H1 (cell line): Measurements from ENCODE around the gene NHLH1. TPM values are rescaled to one million over a fixed set of nuclear protein-coding genes. Genes with fewer than 3 reads are reported as not detected.

Experiments
- CTCF ChIA-PET: fragments of 300-600 bp; sonication (Branson Sonifier 250); formaldehyde crosslinking; loops from one replicate; lab custom pipeline; 2021; ENCODE audit not compliant: partially characterized antibody; lab: Charles Lee
- POLR2A ChIA-PET: fragments of 300-600 bp; sonication (Branson Sonifier 250); formaldehyde crosslinking; loops from one replicate; lab custom pipeline; 2021; ENCODE audit warnings: inconsistent platforms; ENCODE audit not compliant: partially characterized antibody; lab: Charles Lee
- DNase-seq, 2 experiments: peaks; one replicate each; pipeline versions ENCODE4 v3.0.0 to v3.0.0-alpha.2; 2010 to 2022; ENCODE audit warnings: low spot score in 2 of 2, low read depth in 1 of 2, mixed read lengths in 1 of 2
- FAIRE-seq: peaks from 2 replicates; lab custom pipeline; 2011; peaks lifted over from hg19 to GRCh38; lab: Jason Lieb, UNC
- H2AFZ ChIP-seq: 2 replicates; pipeline ENCODE4 v1.8.1; 2012; ENCODE audit warnings: low read length, inconsistent platforms
- H2AK5ac ChIP-seq: 2 replicates; pipeline ENCODE4 v1.6.1; 2013; ENCODE audit warnings: low read depth, low read length
- H2BK120ac ChIP-seq: replicated peaks from 2 replicates; pipeline ENCODE3; 2013; ENCODE audit warnings: low read depth, low read length, inconsistent platforms
- H2BK12ac ChIP-seq: 2 replicates; pipeline ENCODE4 v1.6.1; 2013; ENCODE audit warnings: low read depth, low read length
- H2BK15ac ChIP-seq: 2 replicates; pipeline ENCODE4 v1.6.1; 2013; ENCODE audit warnings: low read length
- H2BK20ac ChIP-seq: 2 replicates; pipeline ENCODE4 v1.6.1; 2013; ENCODE audit warnings: low read length
- H2BK5ac ChIP-seq: 2 replicates; pipeline ENCODE4 v1.6.1; 2013; ENCODE audit warnings: low read depth, low read length
- H3K14ac ChIP-seq: 2 replicates; pipeline ENCODE4 v1.6.1; 2013; ENCODE audit warnings: inconsistent platforms; ENCODE audit not compliant: insufficient read length
- H3K18ac ChIP-seq: 2 replicates; pipeline ENCODE4 v1.6.1; 2013; ENCODE audit warnings: low read length; ENCODE audit errors: extremely low read depth
- H3K23ac ChIP-seq: 2 replicates; pipeline ENCODE4 v1.6.1; 2013; ENCODE audit warnings: inconsistent platforms; ENCODE audit not compliant: insufficient read length
- H3K23me2 ChIP-seq: 2 replicates; pipeline ENCODE4 v1.6.1; 2013; ENCODE audit warnings: low read depth, low read length
- H3K27ac ChIP-seq: 2 replicates; pipeline ENCODE4 v1.6.1; 2011; ENCODE audit warnings: low read depth, low read length, inconsistent platforms
- H3K27me3 ChIP-seq, 4 experiments: replicated peaks in 1 of 4; 1 replicate in 1 of 4; 2 replicates in 3 of 4; pipeline versions ENCODE4 v1.6.1 to v1.8.1; 2011 to 2013; ENCODE audit warnings: low read length in 3 of 4, mild to moderate bottlenecking in 3 of 4, inconsistent platforms in 2 of 4, mixed read lengths in 2 of 4, moderate library complexity in 1 of 4; ENCODE audit not compliant: control insufficient read depth in 3 of 4, insufficient read depth in 3 of 4; ENCODE audit errors: extremely low read depth in 1 of 4
- H3K36me3 ChIP-seq, 4 experiments: 2 replicates each; pipeline versions ENCODE4 v1.6.1 to v1.8.1; 2011 to 2013; ENCODE audit warnings: mild to moderate bottlenecking in 4 of 4, low read length in 3 of 4, moderate library complexity in 2 of 4, control low read depth in 1 of 4, inconsistent platforms in 1 of 4; ENCODE audit not compliant: insufficient read depth in 4 of 4, control insufficient read depth in 2 of 4
- H3K4ac ChIP-seq: replicated peaks from 2 replicates; pipeline ENCODE3; 2013; ENCODE audit warnings: low read length, low read depth, mixed read lengths, inconsistent platforms; ENCODE audit not compliant: insufficient read length
- H3K4me1 ChIP-seq, 4 experiments: replicated peaks in 1 of 4; 1 replicate in 1 of 4; 2 replicates in 3 of 4; pipeline versions ENCODE4 v1.6.1 to v1.8.1; 2011 to 2013; ENCODE audit warnings: low read length in 3 of 4, inconsistent platforms in 2 of 4, mixed read lengths in 1 of 4; ENCODE audit not compliant: insufficient read depth in 4 of 4, control insufficient read depth in 3 of 4
- H3K4me2 ChIP-seq, 2 experiments: 2 replicates each; pipeline versions ENCODE4 v1.6.1 to v1.8.1; 2011 to 2013; ENCODE audit warnings: low read depth in 2 of 2, low read length in 2 of 2, control low read depth in 1 of 2, inconsistent platforms in 1 of 2, mild to moderate bottlenecking in 1 of 2; ENCODE audit not compliant: insufficient read depth in 1 of 2
- H3K4me3 ChIP-seq, 4 experiments: fragments of 200-600, 300-600 bp in 1 of 4; sonication (generic), shearing (Covaris generic), sonication (Bioruptor Twin) in 1 of 4; 2 replicates each; pipeline versions ENCODE4 v1.5.1 to v1.8.1; 2011 to 2016; ENCODE audit warnings: low read length in 4 of 4, low read depth in 3 of 4, control low read depth in 2 of 4, inconsistent platforms in 2 of 4, mild to moderate bottlenecking in 2 of 4, mixed read lengths in 1 of 4, moderate library complexity in 1 of 4; ENCODE audit not compliant: insufficient read depth in 2 of 4; ENCODE audit errors: extremely low read depth in 1 of 4
- H3K56ac ChIP-seq: replicated peaks from 2 replicates; pipeline ENCODE3; 2013; ENCODE audit warnings: low read depth, mild to moderate bottlenecking, mixed read lengths, low read length, inconsistent platforms; ENCODE audit not compliant: insufficient read length
- H3K79me1 ChIP-seq: 2 replicates; pipeline ENCODE4 v1.6.1; 2013; ENCODE audit warnings: low read depth, low read length, control low read depth
- H3K79me2 ChIP-seq, 2 experiments: 2 replicates each; pipeline versions ENCODE4 v1.6.1 to v1.8.1; 2012 to 2013; ENCODE audit warnings: low read length in 2 of 2, mild to moderate bottlenecking in 2 of 2, inconsistent platforms in 1 of 2; ENCODE audit not compliant: insufficient read depth in 2 of 2, control insufficient read depth in 1 of 2
- H3K9ac ChIP-seq, 4 experiments: replicated peaks in 1 of 4; 1 replicate in 1 of 4; 2 replicates in 3 of 4; pipeline versions ENCODE4 v1.6.1 to v1.8.1; 2011 to 2013; ENCODE audit warnings: low read depth in 3 of 4, low read length in 3 of 4, control low read depth in 2 of 4, mild to moderate bottlenecking in 2 of 4, moderate library complexity in 2 of 4, inconsistent platforms in 1 of 4; ENCODE audit errors: extremely low read depth in 1 of 4
- H3K9me3 ChIP-seq, 2 experiments: 2 replicates each; pipeline versions ENCODE4 v1.6.1 to v1.8.1; 2012 to 2013; ENCODE audit warnings: mild to moderate bottlenecking in 2 of 2, moderate library complexity in 2 of 2, control low read depth in 1 of 2, inconsistent platforms in 1 of 2, low read depth in 1 of 2, low read length in 1 of 2, mixed read lengths in 1 of 2; ENCODE audit not compliant: insufficient read depth in 2 of 2
- H4K20me1 ChIP-seq, 2 experiments: replicated peaks in 1 of 2; 2 replicates each; pipeline versions ENCODE3 to v1.8.1; 2011 to 2013; ENCODE audit warnings: inconsistent platforms in 2 of 2, low read length in 2 of 2, mild to moderate bottlenecking in 1 of 2; ENCODE audit not compliant: insufficient read depth in 2 of 2, control insufficient read depth in 1 of 2
- H4K5ac ChIP-seq: 2 replicates; pipeline ENCODE4 v1.6.1; 2013; ENCODE audit warnings: low read length, low read depth, mixed read lengths, inconsistent platforms; ENCODE audit not compliant: insufficient read length
- H4K8ac ChIP-seq: 2 replicates; pipeline ENCODE4 v1.8.0; 2013; ENCODE audit warnings: mild to moderate bottlenecking, moderate library complexity, low read length, inconsistent platforms; ENCODE audit not compliant: insufficient read depth; ENCODE audit errors: extremely low read depth
- H4K91ac ChIP-seq: replicated peaks from 2 replicates; pipeline ENCODE3; 2013; ENCODE audit warnings: low read length, mixed read lengths, inconsistent platforms; ENCODE audit not compliant: insufficient read length
- BACH1 ChIP-seq: IDR thresholded peaks from 2 replicates; pipeline ENCODE4 v1.6.1; 2012; ENCODE audit warnings: low read length, improper control_type of control experiment
- CBX8 ChIP-seq: fragments of 300-800, 300-1000 bp; sonication (generic); IDR thresholded peaks from 2 replicates; pipeline ENCODE4 v1.7.1; 2016; ENCODE audit warnings: low read depth, low read length, borderline replicate concordance
- CEBPB ChIP-seq: IDR thresholded peaks from 2 replicates; pipeline ENCODE4 v1.6.1; 2012; ENCODE audit warnings: low read depth, low read length
- CREB1 ChIP-seq: IDR thresholded peaks from 2 replicates; pipeline ENCODE4 v1.6.1; 2012; ENCODE audit warnings: inconsistent platforms
- EP300 ChIP-seq, 2 experiments: IDR thresholded peaks; 1 replicate in 1 of 2; 2 replicates in 1 of 2; pipeline ENCODE4 v1.6.1; 2011 to 2012; ENCODE audit warnings: low read depth in 2 of 2, low read length in 2 of 2, mild to moderate bottlenecking in 2 of 2, borderline replicate concordance in 1 of 2, inconsistent platforms in 1 of 2, moderate library complexity in 1 of 2
- KDM5A ChIP-seq: fragments of 200-600 bp; IDR thresholded peaks from 2 replicates; pipeline ENCODE4 v1.7.1; 2012; ENCODE audit warnings: mild to moderate bottlenecking, low read length, inconsistent platforms, mixed read lengths
- POU5F1 ChIP-seq: IDR thresholded peaks from 2 replicates; pipeline ENCODE4 v1.6.1; 2011; ENCODE audit warnings: low read depth, mild to moderate bottlenecking, low read length, moderate library complexity
- RNF2 ChIP-seq: fragments of 200-900, 300-1000 bp; sonication (generic); IDR thresholded peaks from 2 replicates; pipeline ENCODE4 v1.7.1; 2016; ENCODE audit warnings: borderline replicate concordance, low read depth, mild to moderate bottlenecking, antibody characterized with exemption, low read length; ENCODE audit not compliant: poor library complexity, severe bottlenecking; ENCODE audit errors: missing control alignments
- TBP ChIP-seq: IDR thresholded peaks from 2 replicates; pipeline ENCODE4 v1.6.1; 2011; ENCODE audit warnings: low read depth, low read length, improper control_type of control experiment
- WGBS, 2 experiments: shearing (Covaris generic) in 1 of 2; methylation state at CpG; one replicate each; pipeline versions ENCODE4 v1.1.6 to v1.1.7; 2013 to 2015; ENCODE audit warnings: low lambda C conversion rate in 2 of 2, mixed read lengths in 2 of 2, inconsistent platforms in 1 of 2, low coverage in 1 of 2, missing lambda C conversion rate in 1 of 2; ENCODE audit not compliant: insufficient replicate concordance in 2 of 2, insufficient coverage in 1 of 2, insufficient read length in 1 of 2; ENCODE audit errors: extremely low coverage in 1 of 2, missing lambda C conversion rate in 1 of 2; 5-methylcytosine and 5-hydroxymethylcytosine counted together
- polyA plus RNA-seq, 7 experiments: library from polyadenylated mRNA; depleted of rRNA in 3 of 7; stranded (reverse) in 5 of 7; unstranded in 2 of 7; fragments of >200 nt in 5 of 7; fragments of 200-250 nt in 2 of 7; gene quantifications; 1 replicate in 5 of 7; 2 replicates in 1 of 7; 4 replicates in 1 of 7; pipeline versions ENCODE4 v1.2.1 to v1.2.3, GENCODE V29; 2011 to 2013; ENCODE audit warnings: missing spikeins in 2 of 7, mixed read lengths in 2 of 7
- total RNA-seq: library from RNA; stranded (reverse); fragmentation: NEBNext Ultra II Directional; extraction: Animal tissue kit (Norgen Biotek cat#: 25700); gene quantifications from 2 replicates; pipeline ENCODE4 v1.2.1, GENCODE V29; 2021
- TF ChIP-seq, protein P1 (sequence below): IDR thresholded peaks from 2 replicates; pipeline ENCODE4 v1.6.1; 2012; ENCODE audit warnings: inconsistent platforms
- TF ChIP-seq, protein P2 (sequence below): IDR thresholded peaks from 2 replicates; pipeline ENCODE4 v1.6.1; 2012; ENCODE audit warnings: low read length, inconsistent platforms

NHLH1 gene
- total and polyA plus RNA-seq, 2 of the 8 experiments (the other 6 are each of a cell fraction or from before 2014, with no cell fraction given) = 0.39 to 0.91 TPM

DNA sequence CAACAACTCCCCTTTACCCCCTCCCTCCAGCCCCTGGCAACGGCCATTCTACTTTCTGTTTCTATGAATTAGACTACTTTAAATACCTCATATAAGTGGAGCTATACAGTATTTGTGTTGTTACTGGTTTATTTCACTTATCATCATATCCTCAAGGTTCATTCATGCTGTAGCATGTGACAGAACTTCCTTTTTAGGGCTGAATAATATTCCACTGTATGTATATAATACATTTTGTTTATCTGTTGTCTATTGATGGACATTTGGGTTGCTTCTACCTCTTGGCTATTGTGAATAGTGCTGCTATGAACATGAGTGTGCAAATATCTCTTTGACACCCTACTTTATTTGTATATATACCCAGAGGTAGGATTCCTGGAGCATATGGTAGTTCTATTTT lies 2.2 kb downstream of the NHLH1 start:
- Histone ChIP-seq H4K91ac (no peak overlapping the region), H3K23ac (no peak overlapping the region), H3K9me3 (no peaks in the 10 kb centered on the region), H3K79me1 (no peaks in the 10 kb centered on the region), H2AK5ac (no peak overlapping the region), H3K4me2 (no peak overlapping the region), H3K56ac (no peak overlapping the region), H2BK12ac (no peak overlapping the region), H3K27me3 (no peaks in the 10 kb centered on the region), H2BK20ac (no peak overlapping the region), H3K4me3 (no peak overlapping the region), H2BK120ac (no peak overlapping the region), H3K9ac (no peak overlapping the region), H3K36me3 (no peaks in the 10 kb centered on the region), H3K23me2 (no peaks in the 10 kb centered on the region), H4K8ac (no peak overlapping the region), H4K20me1 (no peaks in the 10 kb centered on the region), H3K27ac (no peak overlapping the region), H4K5ac (no peak overlapping the region), H2BK15ac (no peak overlapping the region), H3K14ac (no peak overlapping the region), H2AFZ (no peak overlapping the region), H3K4ac (no peak overlapping the region), H3K18ac (no peak overlapping the region), H3K4me1 (peaks cover 0 to 3% (median 0%) of the 10 kb centered on the region in 4 experiments; a peak in 2 of 7 replicates), H3K79me2 (no peaks in the 10 kb centered on the region), H2BK5ac (no peak overlapping the region)
- ChIA-PET POLR2A (interaction anchor here (9.5 kb wide), 1 partner anchor 17 kb away, joined by 95 read pairs; no protein-coding TSS in a partner anchor), CTCF (interaction anchor here (0.6 to 26.0 kb wide), 3 partner anchors 8 to 703 kb away, joined by 3 to 683 read pairs (median 165); no protein-coding TSS in a partner anchor)
- DNase-seq (no peak), FAIRE-seq (no peak)
- WGBS, 2 experiments = 96% methylated on average over 1 of the region's 1 CpG; no CpG with 5 or more reads in 1 of the 2 experiments
- no peak for TF ChIP-seq TBP
- no peak for TF ChIP-seq EP300 (IDR thresholded peaks at IDR 0.05; ENCODE audit: borderline replicate concordance in 1 of 2, low read depth in 2 of 2, low read length in 2 of 2)
- TF ChIP-seq POU5F1 = no peak
- TF ChIP-seq, protein P1, sequence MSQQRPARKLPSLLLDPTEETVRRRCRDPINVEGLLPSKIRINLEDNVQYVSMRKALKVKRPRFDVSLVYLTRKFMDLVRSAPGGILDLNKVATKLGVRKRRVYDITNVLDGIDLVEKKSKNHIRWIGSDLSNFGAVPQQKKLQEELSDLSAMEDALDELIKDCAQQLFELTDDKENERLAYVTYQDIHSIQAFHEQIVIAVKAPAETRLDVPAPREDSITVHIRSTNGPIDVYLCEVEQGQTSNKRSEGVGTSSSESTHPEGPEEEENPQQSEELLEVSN = no peak
- TF ChIP-seq CBX8 = no peak
- TF ChIP-seq RNF2 = no peak
- no peak for TF ChIP-seq KDM5A
- no peak for TF ChIP-seq CEBPB
- TF ChIP-seq, protein P2, sequence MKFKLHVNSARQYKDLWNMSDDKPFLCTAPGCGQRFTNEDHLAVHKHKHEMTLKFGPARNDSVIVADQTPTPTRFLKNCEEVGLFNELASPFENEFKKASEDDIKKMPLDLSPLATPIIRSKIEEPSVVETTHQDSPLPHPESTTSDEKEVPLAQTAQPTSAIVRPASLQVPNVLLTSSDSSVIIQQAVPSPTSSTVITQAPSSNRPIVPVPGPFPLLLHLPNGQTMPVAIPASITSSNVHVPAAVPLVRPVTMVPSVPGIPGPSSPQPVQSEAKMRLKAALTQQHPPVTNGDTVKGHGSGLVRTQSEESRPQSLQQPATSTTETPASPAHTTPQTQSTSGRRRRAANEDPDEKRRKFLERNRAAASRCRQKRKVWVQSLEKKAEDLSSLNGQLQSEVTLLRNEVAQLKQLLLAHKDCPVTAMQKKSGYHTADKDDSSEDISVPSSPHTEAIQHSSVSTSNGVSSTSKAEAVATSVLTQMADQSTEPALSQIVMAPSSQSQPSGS = no peak
- no peak for TF ChIP-seq BACH1
- TF ChIP-seq CREB1 = no peak
